GM23248 (cell line): ENCODE data around the gene ULBP2. TPM values are rescaled to one million over a fixed set of nuclear protein-coding genes. Genes with fewer than 3 reads are reported as not detected.
A peak's percentile ranks its signal among the peaks of the same experiment; 100 is the strongest.

Source experiments
- DNase-seq: peaks from one replicate; pipeline ENCODE4 v3.0.0-alpha.2; 2015
- H2AFZ ChIP-seq: fragments of 200-600 bp; sonication (generic); 2 replicates; pipeline ENCODE4 v1.6.1; 2016; ENCODE audit warnings: antibody characterized with exemption
- H3F3A ChIP-seq: fragments of 200-600 bp; sonication (generic); 2 replicates; pipeline ENCODE4 v1.6.1; 2016; ENCODE audit warnings: mild to moderate bottlenecking, antibody characterized with exemption, mixed run types; ENCODE audit not compliant: insufficient read depth
- H3K27ac ChIP-seq: fragments of 200-600 bp; sonication (generic); 2 replicates; pipeline ENCODE4 v1.5.1; 2016; ENCODE audit warnings: mild to moderate bottlenecking
- H3K27me3 ChIP-seq: fragments of 200-600 bp; sonication (generic); replicated peaks from 2 replicates; pipeline ENCODE4 v1.6.1; 2016; ENCODE audit warnings: mild to moderate bottlenecking; ENCODE audit not compliant: insufficient read depth
- H3K36me3 ChIP-seq: fragments of 200-600 bp; sonication (generic); 2 replicates; pipeline ENCODE4 v1.6.1; 2016; ENCODE audit warnings: low read depth, mild to moderate bottlenecking
- H3K4me1 ChIP-seq: fragments of 200-600 bp; sonication (generic); 2 replicates; pipeline ENCODE4 v1.6.1; 2016; ENCODE audit warnings: mild to moderate bottlenecking; ENCODE audit not compliant: insufficient read depth
- H3K4me2 ChIP-seq: fragments of 200-600 bp; sonication (generic); one replicate; pipeline ENCODE4 v1.6.1; 2016; ENCODE audit warnings: mild to moderate bottlenecking; ENCODE audit not compliant: unreplicated experiment
- H3K4me3 ChIP-seq: fragments of 200-600 bp; sonication (generic); 2 replicates; pipeline ENCODE4 v1.5.1; 2016; ENCODE audit warnings: mild to moderate bottlenecking
- H3K79me2 ChIP-seq: fragments of 200-600 bp; sonication (generic); 2 replicates; pipeline ENCODE4 v1.6.1; 2016; ENCODE audit warnings: mild to moderate bottlenecking; ENCODE audit not compliant: insufficient read depth
- H3K9ac ChIP-seq: fragments of 200-600 bp; sonication (generic); 2 replicates; pipeline ENCODE4 v1.6.1; 2016; ENCODE audit warnings: mild to moderate bottlenecking
- H3K9me2 ChIP-seq: fragments of 200-600 bp; sonication (generic); 2 replicates; pipeline ENCODE4 v1.6.1; 2016; ENCODE audit warnings: mixed run types, mild to moderate bottlenecking, moderate library complexity; ENCODE audit not compliant: insufficient read depth
- H3K9me3 ChIP-seq: fragments of 200-600 bp; sonication (generic); one replicate; pipeline ENCODE4 v1.6.1; 2017; ENCODE audit warnings: low read depth
- H4K20me1 ChIP-seq: fragments of 200-600 bp; sonication (generic); 2 replicates; pipeline ENCODE4 v1.6.0; 2016; ENCODE audit not compliant: insufficient read depth
- EZH2 ChIP-seq: fragments of 200-600 bp; sonication (generic); IDR thresholded peaks from 2 replicates; pipeline ENCODE4 v1.6.1; 2018; ENCODE audit warnings: antibody characterized with exemption, mild to moderate bottlenecking; ENCODE audit not compliant: insufficient read depth, poor library complexity, severe bottlenecking
- EZH2phosphoT487 ChIP-seq: fragments of 200-600 bp; sonication (generic); IDR thresholded peaks from 2 replicates; pipeline ENCODE4 v1.6.1; 2018; ENCODE audit warnings: antibody characterized with exemption, moderate library complexity, mild to moderate bottlenecking, low read depth; ENCODE audit not compliant: insufficient read depth
- WGBS, 2 experiments: methylation state at CpG; one replicate each; pipeline ENCODE4 v1.1.6; 2015 to 2017; ENCODE audit warnings: low lambda C conversion rate in 2 of 2, low coverage in 1 of 2; ENCODE audit errors: missing lambda C conversion rate in 2 of 2; 5-methylcytosine and 5-hydroxymethylcytosine counted together
- in situ Hi-C: fragments of 300-500 bp; cut with MboI; formaldehyde crosslinking; loops from 2 replicates; pipeline ENCODE4 v1.15.0; 2020
- polyA plus RNA-seq: library from polyadenylated mRNA; unstranded; fragments of >200 nt; fragmentation: Nextera tagmentation; extraction: Ambion mirVana; gene quantifications from 2 replicates; pipeline ENCODE4 v1.2.1, GENCODE V29; 2016
- total RNA-seq: library from RNA; depleted of rRNA; stranded (reverse); fragments of >200 nt; shearing (Covaris generic); gene quantifications from 2 replicates; pipeline ENCODE4 v1.2.3, GENCODE V29; 2014

Gene ULBP2
- total and polyA plus RNA-seq, 2 experiments from 2014 or later, result 23.8 to 29.5 TPM

- H3K9me2 ChIP-seq, result no peaks in the 10 kb centered on the region
- in situ Hi-C loops, result loop anchor here (10.0 kb wide), 1 partner anchor 82 kb away; no protein-coding TSS in a partner anchor
- H3K4me2 ChIP-seq, result no peak overlapping the region
- no peaks in the 10 kb centered on the region for H3K79me2 ChIP-seq
- no peaks in the 10 kb centered on the region for H3K4me1 ChIP-seq
- H3F3A ChIP-seq, result peaks cover 17% of the 10 kb centered on the region
- H3K4me3 ChIP-seq, result no peak overlapping the region
- 62 to 66% methylated on average over 5 of the region's 5 CpGs for WGBS, 2 experiments
- no peak overlapping the region for H2AFZ ChIP-seq
- no peak overlapping the region for H3K27ac ChIP-seq
- DNase-seq, result no peak
- no peak overlapping the region for H3K9ac ChIP-seq
- no peaks in the 10 kb centered on the region for H3K9me3 ChIP-seq
- peaks cover 9% of the 10 kb centered on the region; the same call in 1 of the 2 replicates for H3K27me3 ChIP-seq
- H4K20me1 ChIP-seq, result no peaks in the 10 kb centered on the region
- TF ChIP-seq EZH2phosphoT487 (no peak), EZH2 (no peak)
- no peaks in the 10 kb centered on the region for H3K36me3 ChIP-seq
Observed at GRCh38 chr6:149933036-149933435, 8.8 kb upstream of the ULBP2 start.

GRCh38 chr6:149933461-149933860 is 8.4 kb upstream of the ULBP2 start:
- DNase-seq, result no peak
- Histone ChIP-seq H3K9me2 (no peaks in the 10 kb centered on the region), H3K4me2 (no peak overlapping the region), H3K4me3 (no peak overlapping the region), H3K27me3 (0 out of 2 replicates have a peak, but pooled peaks cover 8% of the 10 kb centered on the region), H3K36me3 (no peaks in the 10 kb centered on the region), H3K4me1 (no peaks in the 10 kb centered on the region), H3K27ac (no peak overlapping the region), H4K20me1 (no peaks in the 10 kb centered on the region), H3K9me3 (no peaks in the 10 kb centered on the region), H3K9ac (no peak overlapping the region), H3F3A (peaks cover 17% of the 10 kb centered on the region), H3K79me2 (no peaks in the 10 kb centered on the region), H2AFZ (no peak overlapping the region)
- in situ Hi-C loops, result loop anchor here (10.0 kb wide), 1 partner anchor 81 kb away; no protein-coding TSS in a partner anchor
- TF ChIP-seq EZH2 (no peak), EZH2phosphoT487 (no peak)
- WGBS, 2 experiments, result 31 to 33% methylated on average over 3 of the region's 3 CpGs

GRCh38 chr6:149934249-149935156 is 7.3 kb upstream of the ULBP2 start:
- in situ Hi-C loops, result loop anchor here (10.0 kb wide), 1 partner anchor 80 kb away; no protein-coding TSS in a partner anchor

GRCh38 chr6:149935246-149935645 is 6.6 kb upstream of the ULBP2 start:
- DNase-seq, result peak; percentile 91
- H3K4me2 ChIP-seq, result no peak overlapping the region
- H3K79me2 ChIP-seq, result no peaks in the 10 kb centered on the region
- H3K27me3 ChIP-seq, result 0 out of 2 replicates have a peak, but pooled peaks cover 4% of the 10 kb centered on the region
- 0 out of 2 replicates have a peak, but pooled peaks cover 5% of the 10 kb centered on the region for H3K4me1 ChIP-seq
- H3K9me2 ChIP-seq, result no peaks in the 10 kb centered on the region
- in situ Hi-C loops, result loop anchor here (10.0 kb wide), 1 partner anchor 80 kb away; no protein-coding TSS in a partner anchor
- H3F3A ChIP-seq, result peaks cover 17% of the 10 kb centered on the region
- WGBS, 2 experiments, result 34 to 41% methylated on average over 4 of the region's 4 CpGs
- H3K27ac ChIP-seq, result no peak overlapping the region
- peak overlapping the region; percentile 14; the same call in 1 of the 2 replicates for H3K9ac ChIP-seq
- no peak overlapping the region for H3K4me3 ChIP-seq
- no peaks in the 10 kb centered on the region for H4K20me1 ChIP-seq
- TF ChIP-seq EZH2phosphoT487, result no peak
- no peak for TF ChIP-seq EZH2
- H2AFZ ChIP-seq, result peak overlapping the region; percentile 59
- no peaks in the 10 kb centered on the region for H3K9me3 ChIP-seq
- H3K36me3 ChIP-seq, result no peaks in the 10 kb centered on the region

More at GRCh38 chr6:149934249-149935156, 7.3 kb upstream of the ULBP2 start:
- Histone ChIP-seq H3K36me3 (no peaks in the 10 kb centered on the region), H2AFZ (no peak overlapping the region), H3K27me3 (0 out of 2 replicates have a peak, but pooled peaks cover 4% of the 10 kb centered on the region), H3F3A (peaks cover 17% of the 10 kb centered on the region), H3K9ac (no peak overlapping the region), H3K27ac (no peak overlapping the region), H3K9me3 (no peaks in the 10 kb centered on the region), H3K9me2 (no peaks in the 10 kb centered on the region), H3K4me3 (no peak overlapping the region), H4K20me1 (no peaks in the 10 kb centered on the region), H3K79me2 (no peaks in the 10 kb centered on the region), H3K4me2 (no peak overlapping the region), H3K4me1 (0 out of 2 replicates have a peak, but pooled peaks cover 5% of the 10 kb centered on the region)
- no peak for TF ChIP-seq EZH2phosphoT487
- TF ChIP-seq EZH2, result no peak
- DNase-seq, result peak; percentile 89
- WGBS, 2 experiments, result 35 to 37% methylated on average over 11 of the region's 11 CpGs
